HCT116 (cell line): ENCODE data around the gene RIMS1. TPM values are rescaled to one million over a fixed set of nuclear protein-coding genes. Genes with fewer than 3 reads are reported as not detected.

Source experiments
- ATAC-seq: fragments of 200-7000 bp; cut with Tn5 transposase; 2 replicates; pipeline ENCODE4 v1.9.1; 2020; ENCODE audit warnings: mild to moderate bottlenecking, moderate library complexity
- BruUV-seq: library from RNA; stranded (reverse); fragments of 400-500 nt; replicated peaks from 2 replicates; lab custom pipeline; 2021; lab: Mats Ljungman, UMichigan
- CTCF ChIA-PET: fragments of 300-600 bp; sonication (Branson Sonifier 250); formaldehyde crosslinking; loops from one replicate; lab custom pipeline; 2021; ENCODE audit warnings: antibody characterized with exemption; lab: Charles Lee
- POLR2A ChIA-PET: fragments of 300-600, 350-600 bp; sonication (Branson Sonifier 250); formaldehyde crosslinking; loops from one replicate; lab custom pipeline; 2021; ENCODE audit warnings: antibody characterized with exemption; lab: Charles Lee
- RAD21 ChIA-PET, 2 experiments: fragments of 300-600 bp; sonication (Branson Sonifier 250); formaldehyde crosslinking; loops; one replicate each; lab custom pipeline; 2023; ENCODE audit warnings: low total read pairs in 2 of 2; ENCODE audit not compliant: uncharacterized antibody in 2 of 2, unreplicated experiment in 2 of 2, low non-redundant PET in 1 of 2; lab: Charles Lee
- DNase-seq: peaks from one replicate; pipeline ENCODE4 v3.0.0-alpha.2; 2010; ENCODE audit warnings: low read depth, low spot score
- H2AFZ ChIP-seq: fragments of 200-600 bp; shearing (Covaris generic), sonication (generic); 2 replicates; pipeline ENCODE4 v1.6.1; 2017; ENCODE audit warnings: low read depth, mixed run types, mixed read lengths, antibody characterized with exemption, low read length; ENCODE audit not compliant: poor library complexity, severe bottlenecking
- H3K27ac ChIP-seq: 2 replicates; pipeline ENCODE4 v1.5.1; 2012; ENCODE audit warnings: low read depth, low read length
- H3K27me3 ChIP-seq: fragments of 200-600 bp; sonication (generic); 2 replicates; pipeline ENCODE4 v1.6.1; 2016; ENCODE audit warnings: mixed run types, low read length, mixed read lengths; ENCODE audit not compliant: insufficient read depth
- H3K36me3 ChIP-seq, 2 experiments: fragments of 200-500 bp in 1 of 2; fragments of 200-600 bp in 1 of 2; sonication (Bioruptor generic) in 1 of 2; sonication (generic) in 1 of 2; 2 replicates each; pipeline versions ENCODE4 v1.5.1 to v1.6.1; 2014 to 2016; ENCODE audit warnings: low read length in 2 of 2, inconsistent platforms in 1 of 2, mixed read lengths in 1 of 2, mixed run types in 1 of 2; ENCODE audit not compliant: insufficient read depth in 2 of 2, control insufficient read depth in 1 of 2
- H3K4me1 ChIP-seq, 2 experiments: fragments of 200-600 bp in 1 of 2; sonication (generic) in 1 of 2; 2 replicates each; pipeline versions ENCODE4 v1.5.1 to v1.6.1; 2012 to 2017; ENCODE audit warnings: low read length in 2 of 2, inconsistent platforms in 1 of 2, mild to moderate bottlenecking in 1 of 2, mixed read lengths in 1 of 2, mixed run types in 1 of 2, moderate library complexity in 1 of 2; ENCODE audit not compliant: insufficient read depth in 2 of 2, control insufficient read depth in 1 of 2
- H3K4me2 ChIP-seq: fragments of 200-600 bp; sonication (generic); 2 replicates; pipeline ENCODE4 v1.6.1; 2017; ENCODE audit warnings: mixed run types, low read length, mixed read lengths
- H3K4me3 ChIP-seq, 2 experiments: fragments of 200-600 bp in 1 of 2; sonication (generic) in 1 of 2; replicated peaks in 1 of 2; 2 replicates each; pipeline ENCODE4 v1.5.1; 2011 to 2016; ENCODE audit warnings: low read length in 2 of 2, control low read depth in 1 of 2, low read depth in 1 of 2, mild to moderate bottlenecking in 1 of 2, mixed read lengths in 1 of 2, mixed run types in 1 of 2
- H3K79me2 ChIP-seq: fragments of 200-600 bp; sonication (generic); 2 replicates; pipeline ENCODE4 v1.6.1; 2017; ENCODE audit warnings: mild to moderate bottlenecking, mixed run types, low read length, moderate library complexity, mixed read lengths; ENCODE audit not compliant: insufficient read depth
- H3K9ac ChIP-seq: fragments of 200-600 bp; sonication (generic); 2 replicates; pipeline ENCODE4 v1.6.1; 2016; ENCODE audit warnings: low read length, mixed read lengths
- H3K9me2 ChIP-seq: fragments of 200-600 bp; sonication (generic), shearing (Covaris generic); 2 replicates; pipeline ENCODE4 v1.6.1; 2017; ENCODE audit warnings: mixed run types, mild to moderate bottlenecking, moderate library complexity; ENCODE audit not compliant: insufficient read depth
- H3K9me3 ChIP-seq, 2 experiments: fragments of 200-500 bp in 1 of 2; fragments of 200-600 bp in 1 of 2; sonication (Bioruptor generic) in 1 of 2; sonication (generic) in 1 of 2; 2 replicates each; pipeline ENCODE4 v1.6.1; 2014 to 2017; ENCODE audit warnings: low read length in 2 of 2, mixed read lengths in 2 of 2, inconsistent platforms in 1 of 2, low read depth in 1 of 2, mild to moderate bottlenecking in 1 of 2, mixed run types in 1 of 2, moderate library complexity in 1 of 2; ENCODE audit not compliant: control insufficient read depth in 1 of 2, insufficient read depth in 1 of 2
- H4K20me1 ChIP-seq: fragments of 200-600 bp; sonication (generic), shearing (Covaris generic); 2 replicates; pipeline ENCODE4 v1.6.1; 2017; ENCODE audit warnings: mixed run types, mild to moderate bottlenecking, moderate library complexity; ENCODE audit not compliant: insufficient read depth
- ATF3 ChIP-seq: IDR thresholded peaks from 2 replicates; pipeline ENCODE4 v1.6.1; 2012
- EGR1 ChIP-seq: IDR thresholded peaks from 2 replicates; pipeline ENCODE4 v1.6.1; 2012; ENCODE audit warnings: low read depth
- ELF1 ChIP-seq: IDR thresholded peaks from 2 replicates; pipeline ENCODE4 v1.6.1; 2012; ENCODE audit warnings: low read depth, borderline replicate concordance
- EZH2 ChIP-seq: fragments of 200-600 bp; sonication (generic); IDR thresholded peaks from 2 replicates; pipeline ENCODE4 v1.6.1; 2017; ENCODE audit warnings: antibody characterized with exemption, mixed run types
- EZH2phosphoT487 ChIP-seq: fragments of 200-600 bp; IDR thresholded peaks from 2 replicates; pipeline ENCODE4 v1.6.1; 2018; ENCODE audit warnings: antibody characterized with exemption, borderline replicate concordance
- FOSL1 ChIP-seq: IDR thresholded peaks from 2 replicates; pipeline ENCODE4 v1.6.1; 2012; ENCODE audit warnings: low read depth
- POLR2A ChIP-seq: IDR thresholded peaks from 2 replicates; pipeline ENCODE4 v1.7.0; 2011; ENCODE audit warnings: borderline replicate concordance; ENCODE audit not compliant: insufficient read depth, insufficient read length; ENCODE audit errors: extremely low read depth
- POLR2AphosphoS5 ChIP-seq: IDR thresholded peaks from 2 replicates; pipeline ENCODE4 v1.6.1; 2011; ENCODE audit warnings: mild to moderate bottlenecking, low read depth, low read length, moderate library complexity
- RAD21 ChIP-seq: IDR thresholded peaks from 2 replicates; pipeline ENCODE4 v1.6.1; 2012; ENCODE audit warnings: low read depth, mild to moderate bottlenecking
- REST ChIP-seq: IDR thresholded peaks from 2 replicates; pipeline ENCODE4 v1.6.1; 2012; ENCODE audit warnings: low read depth
- SIN3A ChIP-seq: IDR thresholded peaks from 2 replicates; pipeline ENCODE4 v1.6.1; 2012; ENCODE audit warnings: low read depth
- SP1 ChIP-seq: IDR thresholded peaks from 2 replicates; pipeline ENCODE4 v1.6.1; 2012; ENCODE audit warnings: low read depth
- SRF ChIP-seq: IDR thresholded peaks from 2 replicates; pipeline ENCODE4 v1.6.1; 2012; ENCODE audit warnings: low read depth
- TCF7L2 ChIP-seq: IDR thresholded peaks from 2 replicates; pipeline ENCODE4 v1.7.0; 2011; ENCODE audit warnings: borderline replicate concordance, inconsistent platforms; ENCODE audit not compliant: insufficient read depth, insufficient read length; ENCODE audit errors: extremely low read depth
- YY1 ChIP-seq: IDR thresholded peaks from 2 replicates; pipeline ENCODE4 v1.6.1; 2011; ENCODE audit warnings: low read length, low read depth, moderate library complexity, mild to moderate bottlenecking; ENCODE audit not compliant: insufficient replicate concordance; ENCODE audit errors: extremely low read depth
- ZFX ChIP-seq: fragments of 450-650 bp; IDR thresholded peaks from 2 replicates; pipeline ENCODE4 v1.6.1; 2017
- ZNF274 ChIP-seq: fragments of 200-500 bp; sonication (Bioruptor generic); IDR thresholded peaks from 2 replicates; pipeline ENCODE4 v1.6.1; 2014; ENCODE audit warnings: mild to moderate bottlenecking, low read depth, low read length, inconsistent platforms
- intact Hi-C: fragments of 100-400 bp; cut with micrococcal nuclease; formaldehyde crosslinking; loops from 2 replicates; pipeline ENCODE4 v1.10.0; 2022
- total RNA-seq: library from RNA; stranded (reverse); gene quantifications from one replicate; pipeline ENCODE4 v1.2.1, GENCODE V29; 2021; ENCODE audit not compliant: unreplicated experiment
- TF ChIP-seq, protein P1 (sequence below): IDR thresholded peaks from 2 replicates; pipeline ENCODE4 v1.6.1; 2012

RIMS1 gene
- total RNA-seq, 1 experiment from 2014 or later, result not detected

GRCh38 chr6:71879016-71879415, 7.3 kb upstream of the RIMS1 start:
- Histone ChIP-seq H3K36me3 (no peaks in the 10 kb centered on the region), H3K9me2 (no peaks in the 10 kb centered on the region), H3K27ac (no peak overlapping the region), H3K9ac (no peak overlapping the region), H3K9me3 (no peaks in the 10 kb centered on the region; a peak in 1 of 4 replicates), H3K27me3 (no peaks in the 10 kb centered on the region), H4K20me1 (no peaks in the 10 kb centered on the region), H3K79me2 (no peaks in the 10 kb centered on the region), H3K4me3 (no peak overlapping the region), H3K4me1 (no peaks in the 10 kb centered on the region), H3K4me2 (no peak overlapping the region), H2AFZ (no peak overlapping the region)
- ATAC-seq (no peak), DNase-seq (no peak)
- intact Hi-C loops, result no loop called here
- ChIA-PET RAD21 (no interaction called here), CTCF (no interaction called here), POLR2A (no interaction called here)
- TF ChIP-seq POLR2AphosphoS5 (no peak), TCF7L2 (no peak), SRF (no peak)
- no TSS peak for BruUV-seq

GRCh38 chr6:71887006-71887743, 825 bp downstream of the RIMS1 start:
- H2AFZ ChIP-seq, result no peak overlapping the region
- ATAC-seq, result no peak
- BruUV-seq, result no TSS peak
- TF ChIP-seq ZFX (no peak), EZH2phosphoT487 (no peak), POLR2A (no peak), EZH2 (no peak), SRF (no peak), TCF7L2 (no peak), RAD21 (no peak), FOSL1 (no peak), SP1 (no peak), ATF3 (no peak), YY1 (no peak), POLR2AphosphoS5 (no peak), ELF1 (no peak), ZNF274 (no peak), EGR1 (no peak), REST (no peak), SIN3A (no peak)
- TF ChIP-seq, protein P1, sequence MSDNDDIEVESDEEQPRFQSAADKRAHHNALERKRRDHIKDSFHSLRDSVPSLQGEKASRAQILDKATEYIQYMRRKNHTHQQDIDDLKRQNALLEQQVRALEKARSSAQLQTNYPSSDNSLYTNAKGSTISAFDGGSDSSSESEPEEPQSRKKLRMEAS, result no peak

More at GRCh38 chr6:71887006-71887743, 825 bp downstream of the RIMS1 start:
- Histone ChIP-seq H3K79me2 (no peaks in the 10 kb centered on the region), H3K27me3 (no peaks in the 10 kb centered on the region), H3K4me1 (no peaks in the 10 kb centered on the region), H3K36me3 (no peaks in the 10 kb centered on the region), H3K9ac (no peak overlapping the region), H3K4me2 (no peak overlapping the region), H3K9me2 (no peaks in the 10 kb centered on the region), H3K27ac (no peak overlapping the region), H4K20me1 (no peaks in the 10 kb centered on the region), H3K4me3 (no peak overlapping the region), H3K9me3 (peaks cover 0 to 3% of the 10 kb centered on the region in 2 experiments; a peak in 1 of 4 replicates)
- RAD21 ChIA-PET, result no interaction called here
- no peak for DNase-seq
- intact Hi-C loops, result no loop called here
- POLR2A ChIA-PET, result no interaction called here
- CTCF ChIA-PET, result no interaction called here
